ENCODE data around the gene ZNF597.

GRCh38 chr16:3474136-3474779 is 31.0 kb upstream of the ZNF597 start:
- TF ChIP-seq RARB (CRISPR knock-in tag; IDR thresholded peaks at IDR 0.05) (no peak), CSDC2 (CRISPR knock-in tag; IDR thresholded peaks at IDR 0.05) (no peak), GLIS3 (CRISPR knock-in tag; IDR thresholded peaks at IDR 0.05) (no peak), OSR1 (CRISPR knock-in tag; IDR thresholded peaks at IDR 0.05) (no peak), ZC3H10 (CRISPR knock-in tag; IDR thresholded peaks at IDR 0.05) (no peak), ZNF70 (CRISPR knock-in tag; IDR thresholded peaks at IDR 0.05) (no peak), POU6F1 (CRISPR knock-in tag; IDR thresholded peaks at IDR 0.05; ENCODE audit: borderline replicate concordance, low read depth) (no peak), ZNF8 (CRISPR knock-in tag; IDR thresholded peaks at IDR 0.05) (no peak), ARNTL (CRISPR knock-in tag; IDR thresholded peaks at IDR 0.05; ENCODE audit: borderline replicate concordance, low read depth) (no peak), BACH2 (CRISPR knock-in tag; IDR thresholded peaks at IDR 0.05; ENCODE audit: borderline replicate concordance) (no peak), ISL1 (CRISPR knock-in tag; IDR thresholded peaks at IDR 0.05) (no peak)
- TF ChIP-seq, protein P1, sequence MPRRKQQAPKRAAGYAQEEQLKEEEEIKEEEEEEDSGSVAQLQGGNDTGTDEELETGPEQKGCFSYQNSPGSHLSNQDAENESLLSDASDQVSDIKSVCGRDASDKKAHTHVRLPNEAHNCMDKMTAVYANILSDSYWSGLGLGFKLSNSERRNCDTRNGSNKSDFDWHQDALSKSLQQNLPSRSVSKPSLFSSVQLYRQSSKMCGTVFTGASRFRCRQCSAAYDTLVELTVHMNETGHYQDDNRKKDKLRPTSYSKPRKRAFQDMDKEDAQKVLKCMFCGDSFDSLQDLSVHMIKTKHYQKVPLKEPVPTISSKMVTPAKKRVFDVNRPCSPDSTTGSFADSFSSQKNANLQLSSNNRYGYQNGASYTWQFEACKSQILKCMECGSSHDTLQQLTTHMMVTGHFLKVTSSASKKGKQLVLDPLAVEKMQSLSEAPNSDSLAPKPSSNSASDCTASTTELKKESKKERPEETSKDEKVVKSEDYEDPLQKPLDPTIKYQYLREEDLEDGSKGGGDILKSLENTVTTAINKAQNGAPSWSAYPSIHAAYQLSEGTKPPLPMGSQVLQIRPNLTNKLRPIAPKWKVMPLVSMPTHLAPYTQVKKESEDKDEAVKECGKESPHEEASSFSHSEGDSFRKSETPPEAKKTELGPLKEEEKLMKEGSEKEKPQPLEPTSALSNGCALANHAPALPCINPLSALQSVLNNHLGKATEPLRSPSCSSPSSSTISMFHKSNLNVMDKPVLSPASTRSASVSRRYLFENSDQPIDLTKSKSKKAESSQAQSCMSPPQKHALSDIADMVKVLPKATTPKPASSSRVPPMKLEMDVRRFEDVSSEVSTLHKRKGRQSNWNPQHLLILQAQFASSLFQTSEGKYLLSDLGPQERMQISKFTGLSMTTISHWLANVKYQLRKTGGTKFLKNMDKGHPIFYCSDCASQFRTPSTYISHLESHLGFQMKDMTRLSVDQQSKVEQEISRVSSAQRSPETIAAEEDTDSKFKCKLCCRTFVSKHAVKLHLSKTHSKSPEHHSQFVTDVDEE (CRISPR knock-in tag; IDR thresholded peaks at IDR 0.05), result no peak
- TF ChIP-seq, protein P2, sequence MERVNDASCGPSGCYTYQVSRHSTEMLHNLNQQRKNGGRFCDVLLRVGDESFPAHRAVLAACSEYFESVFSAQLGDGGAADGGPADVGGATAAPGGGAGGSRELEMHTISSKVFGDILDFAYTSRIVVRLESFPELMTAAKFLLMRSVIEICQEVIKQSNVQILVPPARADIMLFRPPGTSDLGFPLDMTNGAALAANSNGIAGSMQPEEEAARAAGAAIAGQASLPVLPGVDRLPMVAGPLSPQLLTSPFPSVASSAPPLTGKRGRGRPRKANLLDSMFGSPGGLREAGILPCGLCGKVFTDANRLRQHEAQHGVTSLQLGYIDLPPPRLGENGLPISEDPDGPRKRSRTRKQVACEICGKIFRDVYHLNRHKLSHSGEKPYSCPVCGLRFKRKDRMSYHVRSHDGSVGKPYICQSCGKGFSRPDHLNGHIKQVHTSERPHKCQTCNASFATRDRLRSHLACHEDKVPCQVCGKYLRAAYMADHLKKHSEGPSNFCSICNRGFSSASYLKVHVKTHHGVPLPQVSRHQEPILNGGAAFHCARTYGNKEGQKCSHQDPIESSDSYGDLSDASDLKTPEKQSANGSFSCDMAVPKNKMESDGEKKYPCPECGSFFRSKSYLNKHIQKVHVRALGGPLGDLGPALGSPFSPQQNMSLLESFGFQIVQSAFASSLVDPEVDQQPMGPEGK (CRISPR knock-in tag; IDR thresholded peaks at IDR 0.05; ENCODE audit: borderline replicate concordance), result no peak

Data from SK-N-SH treated with all-trans-retinoic acid at 6 μM for 48 hours (cell line).